ENCODE measurements around the gene RALB. TPM values are rescaled to one million over a fixed set of nuclear protein-coding genes. Genes with fewer than 3 reads are reported as not detected.

RALB gene
- total RNA-seq, 1 donor from 2014 or later, result 45.8 TPM

DNA sequence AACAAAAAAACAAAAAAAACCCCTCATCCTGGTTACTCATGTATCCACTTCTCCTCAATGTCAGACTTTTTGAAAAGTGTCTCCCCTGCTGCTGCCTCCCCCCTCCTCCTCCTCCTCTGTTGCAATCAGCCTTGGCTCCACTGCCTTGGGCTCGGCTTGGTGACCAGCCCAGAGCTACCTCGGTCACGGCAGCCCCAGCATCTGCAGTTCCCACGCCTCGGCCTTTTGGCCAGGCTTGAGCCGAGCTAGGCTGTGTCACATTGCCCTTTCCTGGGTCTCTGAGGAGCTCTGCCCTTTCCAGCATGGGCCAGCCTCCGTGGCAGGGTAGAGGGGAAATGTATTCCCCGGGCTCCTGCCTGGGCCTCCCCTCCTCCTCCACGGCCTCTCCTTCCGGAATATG lies 70.6 kb downstream of the RALB start:
- peaks cover 50% of the 10 kb centered on the region for H3K27me3 ChIP-seq (ENCODE audit: low read depth)
- no peaks in the 10 kb centered on the region for H3K36me3 ChIP-seq
- no peaks in the 10 kb centered on the region for H3K9me3 ChIP-seq (replicated peaks)
- H3K27ac ChIP-seq (replicated peaks), result peak overlapping the region; percentile 55
- TF ChIP-seq, protein P1, sequence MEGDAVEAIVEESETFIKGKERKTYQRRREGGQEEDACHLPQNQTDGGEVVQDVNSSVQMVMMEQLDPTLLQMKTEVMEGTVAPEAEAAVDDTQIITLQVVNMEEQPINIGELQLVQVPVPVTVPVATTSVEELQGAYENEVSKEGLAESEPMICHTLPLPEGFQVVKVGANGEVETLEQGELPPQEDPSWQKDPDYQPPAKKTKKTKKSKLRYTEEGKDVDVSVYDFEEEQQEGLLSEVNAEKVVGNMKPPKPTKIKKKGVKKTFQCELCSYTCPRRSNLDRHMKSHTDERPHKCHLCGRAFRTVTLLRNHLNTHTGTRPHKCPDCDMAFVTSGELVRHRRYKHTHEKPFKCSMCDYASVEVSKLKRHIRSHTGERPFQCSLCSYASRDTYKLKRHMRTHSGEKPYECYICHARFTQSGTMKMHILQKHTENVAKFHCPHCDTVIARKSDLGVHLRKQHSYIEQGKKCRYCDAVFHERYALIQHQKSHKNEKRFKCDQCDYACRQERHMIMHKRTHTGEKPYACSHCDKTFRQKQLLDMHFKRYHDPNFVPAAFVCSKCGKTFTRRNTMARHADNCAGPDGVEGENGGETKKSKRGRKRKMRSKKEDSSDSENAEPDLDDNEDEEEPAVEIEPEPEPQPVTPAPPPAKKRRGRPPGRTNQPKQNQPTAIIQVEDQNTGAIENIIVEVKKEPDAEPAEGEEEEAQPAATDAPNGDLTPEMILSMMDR (IDR thresholded peaks at IDR 0.05; ENCODE audit: borderline replicate concordance), result no peak
- peaks cover 39% of the 10 kb centered on the region for H3K4me1 ChIP-seq
- H3K4me3 ChIP-seq, result no peak overlapping the region
- intact Hi-C loops (cut with micrococcal nuclease), result no loop called here
- peak; percentile 75 for DNase-seq

DNA sequence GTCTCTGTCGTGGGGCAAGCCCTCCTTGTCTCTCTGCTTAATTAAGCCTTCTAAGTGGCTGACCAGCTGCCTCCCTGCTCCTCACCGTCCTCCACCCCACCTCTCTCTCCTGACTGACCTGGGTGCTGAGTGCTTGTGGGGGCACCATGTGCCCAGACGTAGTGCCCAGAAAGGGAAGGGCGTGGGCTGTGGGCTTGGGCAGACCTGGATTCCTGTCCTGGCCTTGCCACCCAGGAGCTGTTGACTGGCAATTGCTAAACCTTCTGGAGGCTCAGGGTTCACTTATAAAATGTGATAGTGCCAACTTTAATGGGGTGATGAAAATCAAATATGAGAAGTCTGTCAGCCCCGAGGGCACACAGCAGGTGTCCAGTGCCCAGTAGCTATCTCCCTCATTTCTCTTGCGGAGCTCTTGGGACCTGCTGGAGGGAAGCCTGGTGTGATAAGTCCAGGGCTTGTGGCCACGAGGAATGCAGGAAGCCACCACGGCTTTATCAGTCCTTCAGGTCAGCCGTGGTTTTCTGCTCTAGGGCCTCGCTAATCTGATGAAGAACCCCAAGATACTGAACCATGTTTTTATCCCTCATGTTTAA lies 71.3 kb downstream of the RALB start:
- Histone ChIP-seq H3K9me3 (replicated peaks) (no peaks in the 10 kb centered on the region), H3K27me3 (ENCODE audit: low read depth) (peaks cover 50% of the 10 kb centered on the region), H3K4me3 (no peak overlapping the region), H3K4me1 (peaks cover 33% of the 10 kb centered on the region), H3K27ac (replicated peaks) (peak overlapping the region; percentile 55), H3K36me3 (no peaks in the 10 kb centered on the region)
- TF ChIP-seq, protein P1 (IDR thresholded peaks at IDR 0.05; ENCODE audit: borderline replicate concordance), result no peak
- no peak for DNase-seq
- intact Hi-C loops (cut with micrococcal nuclease), result no loop called here

DNA sequence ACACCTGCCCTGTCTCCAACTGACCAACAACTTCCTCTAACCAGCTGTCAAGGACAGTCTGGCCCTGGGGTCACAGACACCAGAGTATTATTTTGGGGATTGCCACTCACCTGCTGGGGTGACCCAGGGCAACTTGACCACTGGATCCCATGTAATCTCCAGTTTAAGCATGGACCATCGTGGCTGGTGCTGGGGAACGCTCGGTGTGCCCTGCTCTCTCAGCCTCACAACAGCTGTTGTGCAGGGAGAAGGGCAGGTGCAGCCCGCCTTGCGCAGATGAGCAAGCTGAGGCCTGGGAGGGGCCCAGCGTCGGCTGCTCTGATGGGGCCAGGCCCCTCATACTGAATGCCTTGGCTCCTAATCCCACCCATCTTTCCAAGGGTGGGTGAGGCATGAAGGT lies 72.3 kb downstream of the RALB start:
- Histone ChIP-seq H3K9me3 (replicated peaks) (no peaks in the 10 kb centered on the region), H3K36me3 (no peaks in the 10 kb centered on the region), H3K27me3 (ENCODE audit: low read depth) (peaks cover 56% of the 10 kb centered on the region), H3K4me1 (peaks cover 23% of the 10 kb centered on the region), H3K27ac (replicated peaks) (no peak overlapping the region), H3K4me3 (no peak overlapping the region)
- TF ChIP-seq, protein P1 (IDR thresholded peaks at IDR 0.05; ENCODE audit: borderline replicate concordance), result no peak
- intact Hi-C loops (cut with micrococcal nuclease), result no loop called here
- no peak for DNase-seq

DNA sequence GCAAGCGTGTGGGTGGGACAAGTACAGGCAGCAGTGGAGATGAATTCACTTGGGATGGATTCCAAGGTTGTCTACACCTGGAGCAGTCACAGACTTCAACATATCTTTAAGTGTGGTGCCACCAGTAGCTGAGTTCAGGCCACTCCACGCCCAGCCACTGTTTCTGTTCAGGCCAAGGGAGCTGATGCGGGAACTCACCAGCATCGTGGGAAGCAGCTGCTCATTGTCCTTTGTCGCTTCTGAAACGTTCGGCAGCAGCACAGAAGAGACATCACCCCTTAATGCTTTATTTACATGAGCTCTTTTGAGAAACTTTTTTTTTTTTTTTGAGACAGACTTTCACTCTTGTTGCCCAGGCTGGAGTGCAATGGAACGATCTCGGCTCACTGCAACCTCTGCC lies 73.4 kb downstream of the RALB start:
- Histone ChIP-seq H3K27ac (replicated peaks) (no peak overlapping the region), H3K4me3 (no peak overlapping the region), H3K27me3 (ENCODE audit: low read depth) (peaks cover 64% of the 10 kb centered on the region), H3K4me1 (peaks cover 17% of the 10 kb centered on the region), H3K36me3 (no peaks in the 10 kb centered on the region), H3K9me3 (replicated peaks) (no peaks in the 10 kb centered on the region)
- TF ChIP-seq, protein P1 (IDR thresholded peaks at IDR 0.05; ENCODE audit: borderline replicate concordance), result no peak
- no peak for DNase-seq
- intact Hi-C loops (cut with micrococcal nuclease), result no loop called here

DNA sequence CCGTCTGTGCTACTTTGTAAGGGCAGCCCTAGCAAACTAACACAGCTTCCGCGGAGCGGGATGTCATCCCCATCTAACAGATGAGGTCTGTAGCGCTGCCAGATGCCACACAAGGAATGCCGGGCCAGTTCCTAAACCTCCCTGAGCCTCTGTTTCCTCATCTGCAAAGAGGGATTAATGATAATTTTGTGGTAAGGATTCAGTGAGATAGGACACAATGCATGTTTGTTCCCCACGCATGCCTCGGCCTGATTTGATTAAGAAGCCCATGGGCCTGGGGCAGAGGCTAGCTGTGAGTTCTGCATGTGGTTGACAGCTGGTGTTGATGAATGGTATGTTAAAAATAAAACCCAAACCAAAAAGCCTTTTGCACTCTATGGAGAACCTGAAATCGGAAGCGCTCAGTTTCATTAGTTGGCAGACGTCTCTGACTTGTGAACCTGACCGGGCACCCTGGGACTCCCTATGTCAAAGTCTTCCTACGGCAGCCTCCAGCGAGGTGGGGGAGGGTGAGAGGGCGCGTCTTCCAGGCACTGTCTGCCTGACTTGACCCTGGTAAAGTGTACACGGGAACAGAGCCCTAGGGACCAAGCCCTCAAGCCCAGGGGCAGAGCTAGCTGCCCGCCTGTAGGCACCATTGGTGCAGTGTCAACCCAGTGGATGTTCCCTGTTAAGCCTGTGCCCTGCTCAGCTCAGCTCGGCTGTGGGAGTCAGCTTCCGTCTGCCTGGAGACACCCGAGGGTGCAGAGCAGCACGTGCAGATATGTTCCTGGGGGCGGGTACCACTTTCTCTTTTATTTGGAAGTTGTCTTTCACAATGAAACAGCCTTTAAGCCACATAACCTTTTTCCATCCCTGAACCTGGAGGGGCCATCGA lies 78.5 kb downstream of the RALB start:
- TF ChIP-seq, protein P1 (IDR thresholded peaks at IDR 0.05; ENCODE audit: borderline replicate concordance), result no peak
- Histone ChIP-seq H3K9me3 (replicated peaks) (peaks cover 5% of the 10 kb centered on the region), H3K36me3 (no peaks in the 10 kb centered on the region), H3K27me3 (ENCODE audit: low read depth) (peaks cover 43% of the 10 kb centered on the region), H3K4me1 (no peaks in the 10 kb centered on the region), H3K27ac (replicated peaks) (no peak overlapping the region), H3K4me3 (no peak overlapping the region)
- intact Hi-C loops (cut with micrococcal nuclease), result loop anchor here (5.0 kb wide), 1 partner anchor 346 kb away; no protein-coding TSS in a partner anchor
- no peak for DNase-seq

All from left ventricle myocardium inferior (tissue), 1 donor.